HFFc6 (cell line): ENCODE measurements around the gene MANF. TPM values are rescaled to one million over a fixed set of nuclear protein-coding genes. Genes with fewer than 3 reads are reported as not detected.
A peak's percentile ranks its signal among the peaks of the same experiment; 100 is the strongest.

ENCODE experiments used
- DNase-seq: peaks from one replicate; pipeline ENCODE4 v3.0.0-alpha.2; 2018
- H3K27ac Mint-ChIP-seq: 2 replicates; pipeline ENCODE4 v1.8.0; 2020; ENCODE audit warnings: mild to moderate bottlenecking, mixed read lengths
- H3K27me3 Mint-ChIP-seq: 2 replicates; pipeline ENCODE4 v1.8.0; 2021; ENCODE audit warnings: mild to moderate bottlenecking, moderate library complexity, mixed read lengths; ENCODE audit not compliant: insufficient read depth
- H3K36me3 Mint-ChIP-seq: 2 replicates; pipeline ENCODE4 v1.8.0; 2021; ENCODE audit warnings: low read depth, mixed read lengths
- H3K4me1 Mint-ChIP-seq: 2 replicates; pipeline ENCODE4 v1.8.0; 2020; ENCODE audit warnings: low read depth, mixed read lengths
- H3K4me3 Mint-ChIP-seq: 2 replicates; pipeline ENCODE4 v1.8.0; 2020; ENCODE audit warnings: mild to moderate bottlenecking, moderate library complexity, mixed read lengths
- H3K9me3 Mint-ChIP-seq: 2 replicates; pipeline ENCODE4 v1.8.0; 2020; ENCODE audit warnings: mild to moderate bottlenecking, mixed read lengths
- CTCF ChIP-seq: fragments of 200-600 bp; sonication (generic); IDR thresholded peaks from 2 replicates; pipeline ENCODE4 v1.5.0; 2021; ENCODE audit warnings: antibody characterized with exemption, mild to moderate bottlenecking
- total RNA-seq, 6 experiments: library from RNA; stranded (reverse); fragmentation: NEBNext Ultra II Directional; extraction: Animal tissue kit (Norgen Biotek cat#: 25700); gene quantifications; 2 replicates in 1 of 6; 3 replicates in 5 of 6; pipeline ENCODE4 v1.2.3, GENCODE V29; 2021

MANF gene
- total RNA-seq, 6 experiments from 2014 or later, result 157 to 196 (median 179) TPM

GRCh38 chr3:51379746-51380455 is 5.2 kb upstream of the MANF start:
- peaks cover 10% of the 10 kb centered on the region for H3K36me3 Mint-ChIP-seq
- no peaks in the 10 kb centered on the region for H3K9me3 Mint-ChIP-seq
- peaks cover 6% of the 10 kb centered on the region for H3K27me3 Mint-ChIP-seq
- peaks cover 13% of the 10 kb centered on the region for H3K4me1 Mint-ChIP-seq
- TF ChIP-seq CTCF, result no peak
- H3K4me3 Mint-ChIP-seq, result no peak overlapping the region
- H3K27ac Mint-ChIP-seq, result no peak overlapping the region
- DNase-seq, result no peak

DNA sequence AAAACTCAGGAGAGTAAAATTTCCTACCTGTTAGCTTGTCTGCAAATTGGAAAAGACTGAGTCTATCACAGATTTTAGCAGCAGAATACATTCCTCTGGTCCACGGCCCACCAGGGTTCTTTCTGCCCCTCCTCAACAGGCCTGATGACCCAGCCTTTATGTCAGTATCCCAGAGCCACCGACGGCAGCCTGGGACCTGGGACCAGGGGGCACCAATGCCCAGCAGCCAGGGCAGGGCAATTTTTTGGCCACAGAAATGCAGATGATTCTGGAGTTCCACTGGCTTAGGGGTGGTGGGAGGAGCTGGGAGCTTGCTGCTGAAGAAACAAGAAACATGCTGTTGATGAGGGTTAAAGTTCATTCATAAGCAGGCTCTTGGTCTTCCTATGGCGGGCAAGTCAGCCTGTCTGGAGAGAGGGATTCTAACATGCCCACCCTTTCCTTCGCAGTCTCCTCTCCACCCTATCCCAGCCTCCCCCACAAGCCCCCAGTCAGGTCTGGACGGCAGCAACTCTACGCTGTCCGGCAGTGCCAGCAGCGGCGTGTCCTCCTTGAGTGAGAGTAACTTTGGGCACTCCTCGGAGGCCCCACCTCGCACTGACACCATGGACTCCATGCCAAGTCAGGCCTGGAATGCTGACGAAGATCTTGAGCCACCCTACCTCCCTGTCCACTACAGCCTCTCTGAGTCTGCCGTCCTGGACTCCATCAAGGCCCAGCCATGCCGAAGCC is 4.3 kb upstream of the MANF start:
- no peak overlapping the region for H3K27ac Mint-ChIP-seq
- no peak for TF ChIP-seq CTCF

GRCh38 chr3:51381333-51381705 is 3.8 kb upstream of the MANF start:
- Mint-ChIP-seq H3K4me1 (peaks cover 20% of the 10 kb centered on the region), H3K36me3 (peaks cover 18% of the 10 kb centered on the region), H3K27me3 (peaks cover 1% of the 10 kb centered on the region; the same call in 1 of the 2 replicates), H3K27ac (no peak overlapping the region), H3K9me3 (no peaks in the 10 kb centered on the region), H3K4me3 (no peak overlapping the region)
- no peak for DNase-seq
- no peak for TF ChIP-seq CTCF

More for the DNA sequence above, 4.3 kb upstream of the MANF start:
- no peak for DNase-seq
- peaks cover 15% of the 10 kb centered on the region for H3K4me1 Mint-ChIP-seq
- peaks cover 1% of the 10 kb centered on the region for H3K27me3 Mint-ChIP-seq
- H3K4me3 Mint-ChIP-seq, result no peak overlapping the region
- no peaks in the 10 kb centered on the region for H3K9me3 Mint-ChIP-seq
- peaks cover 13% of the 10 kb centered on the region for H3K36me3 Mint-ChIP-seq

- TF ChIP-seq CTCF, result 0 out of 2 replicates have a peak, but pooled peaks have one; percentile 6
- no peak for DNase-seq
- Mint-ChIP-seq H3K4me1 (peaks cover 27% of the 10 kb centered on the region), H3K9me3 (no peaks in the 10 kb centered on the region), H3K27me3 (peaks cover 1% of the 10 kb centered on the region), H3K27ac (no peak overlapping the region), H3K36me3 (peaks cover 23% of the 10 kb centered on the region), H3K4me3 (no peak overlapping the region)
Measured at GRCh38 chr3:51382076-51382745, 2.9 kb upstream of the MANF start.

GRCh38 chr3:51382947-51383578 is 2.0 kb upstream of the MANF start:
- no peaks in the 10 kb centered on the region for H3K9me3 Mint-ChIP-seq
- peaks cover 35% of the 10 kb centered on the region for H3K4me1 Mint-ChIP-seq
- H3K36me3 Mint-ChIP-seq, result peaks cover 29% of the 10 kb centered on the region
- DNase-seq, result no peak
- TF ChIP-seq CTCF, result no peak
- H3K4me3 Mint-ChIP-seq, result peak overlapping the region; percentile 95
- peaks cover 1% of the 10 kb centered on the region for H3K27me3 Mint-ChIP-seq
- H3K27ac Mint-ChIP-seq, result no peak overlapping the region; the same call in 1 of the 2 replicates
